T-cell (primary cell): Measurements from ENCODE around the gene POLR2E. TPM values are rescaled to one million over a fixed set of nuclear protein-coding genes. Genes with fewer than 3 reads are reported as not detected.

Experiments
- ATAC-seq, 4 experiments: fragments of 200-7000 bp in 3 of 4; fragments of 150-1000 bp in 1 of 4; cut with Tn5 transposase; replicated peaks in 1 of 4; 1 replicate in 3 of 4; 2 replicates in 1 of 4; pipeline ENCODE4 v1.10.0; 2021; ENCODE audit warnings: moderate library complexity in 3 of 4, mild to moderate bottlenecking in 2 of 4, moderate number of reproducible peaks in 1 of 4
- CTCF ChIA-PET, 2 donors: fragments of 300-600 bp; sonication (Branson Sonifier 250); formaldehyde crosslinking; loops; one replicate each; lab custom pipeline; 2022; ENCODE audit warnings: antibody characterized with exemption in 2 of 2; lab: Charles Lee
- POLR2A ChIA-PET, 2 donors: fragments of 300-600 bp; sonication (Branson Sonifier 250); formaldehyde crosslinking; loops; one replicate each; lab custom pipeline; 2022; ENCODE audit warnings: antibody characterized with exemption in 2 of 2; lab: Charles Lee
- DNase-seq, 35 experiments: peaks; one replicate each; pipeline versions ENCODE4 v3.0.0 to v3.0.0-alpha.2; 2013 to 2023
- H3K27ac ChIP-seq: one replicate; pipeline ENCODE4 v1.5.1; 2013; ENCODE audit warnings: low read length
- H3K27me3 ChIP-seq, 2 experiments: replicated peaks in 1 of 2; 1 replicate in 1 of 2; 2 replicates in 1 of 2; pipeline versions ENCODE4 v1.6.1 to v1.7.0; 2013; ENCODE audit warnings: low read length in 1 of 2, mixed read lengths in 1 of 2; ENCODE audit not compliant: control insufficient read depth in 2 of 2, insufficient read depth in 2 of 2; ENCODE audit errors: extremely low read depth in 1 of 2
- H3K36me3 ChIP-seq, 2 donors: 1 replicate in 1 of 2; 2 replicates in 1 of 2; pipeline versions ENCODE4 v1.6.1 to v1.7.0; 2013; ENCODE audit warnings: low read length in 1 of 2; ENCODE audit not compliant: control insufficient read depth in 2 of 2, insufficient read depth in 1 of 2; ENCODE audit errors: extremely low read depth in 1 of 2
- H3K4me1 ChIP-seq, 2 experiments: 1 replicate in 1 of 2; 2 replicates in 1 of 2; pipeline versions ENCODE4 v1.6.1 to v1.7.0; 2013; ENCODE audit warnings: low read length in 2 of 2, mixed read lengths in 1 of 2; ENCODE audit not compliant: insufficient read depth in 2 of 2, control insufficient read depth in 1 of 2; ENCODE audit errors: extremely low read depth in 1 of 2
- H3K4me3 ChIP-seq, 2 donors: 1 replicate in 1 of 2; 2 replicates in 1 of 2; pipeline versions ENCODE4 v1.5.1 to v1.7.0; 2013; ENCODE audit warnings: mild to moderate bottlenecking in 2 of 2, low read length in 1 of 2, moderate library complexity in 1 of 2; ENCODE audit not compliant: control insufficient read depth in 1 of 2; ENCODE audit errors: extremely low read depth in 1 of 2
- H3K9me3 ChIP-seq: 2 replicates; pipeline ENCODE4 v1.7.0; 2013
- H3K27ac Mint-ChIP-seq, 2 donors: one replicate each; pipeline ENCODE4 v1.8.0; 2020 to 2021; ENCODE audit warnings: mild to moderate bottlenecking in 2 of 2, mixed read lengths in 2 of 2
- H3K27me3 Mint-ChIP-seq, 2 donors: one replicate each; pipeline ENCODE4 v1.8.0; 2021 to 2022; ENCODE audit warnings: mixed read lengths in 2 of 2
- H3K36me3 Mint-ChIP-seq: one replicate; pipeline ENCODE4 v1.8.0; 2021; ENCODE audit warnings: mixed read lengths
- H3K4me1 Mint-ChIP-seq, 3 donors: one replicate each; pipeline ENCODE4 v1.8.0; 2020 to 2022; ENCODE audit warnings: mixed read lengths in 3 of 3, mild to moderate bottlenecking in 1 of 3
- H3K4me3 Mint-ChIP-seq, 3 donors: one replicate each; pipeline ENCODE4 v1.8.0; 2020 to 2022; ENCODE audit warnings: mild to moderate bottlenecking in 3 of 3, mixed read lengths in 3 of 3, moderate library complexity in 3 of 3
- H3K9me3 Mint-ChIP-seq, 3 donors: one replicate each; pipeline ENCODE4 v1.8.0; 2020 to 2022; ENCODE audit warnings: mixed read lengths in 3 of 3
- WGBS: methylation state at CpG from one replicate; pipeline ENCODE4 v1.1.5; 2013; ENCODE audit warnings: missing lambda C conversion rate; ENCODE audit not compliant: insufficient coverage; 5-methylcytosine and 5-hydroxymethylcytosine counted together
- total RNA-seq, 35 experiments: library from RNA in 6 of 35; stranded (reverse) in 6 of 35; fragments of 120-200 nt in 1 of 35; gene quantifications; one replicate each; pipeline versions ENCODE4 v1.2.1 to v1.2.4 and lab custom pipeline; 2013 to 2026

The POLR2E gene
- total RNA-seq, 5 donors from 2014 or later (not counting 1 experiment from before 2014, with no cell fraction given), result 75.7 to 119 (median 101) TPM

DNA sequence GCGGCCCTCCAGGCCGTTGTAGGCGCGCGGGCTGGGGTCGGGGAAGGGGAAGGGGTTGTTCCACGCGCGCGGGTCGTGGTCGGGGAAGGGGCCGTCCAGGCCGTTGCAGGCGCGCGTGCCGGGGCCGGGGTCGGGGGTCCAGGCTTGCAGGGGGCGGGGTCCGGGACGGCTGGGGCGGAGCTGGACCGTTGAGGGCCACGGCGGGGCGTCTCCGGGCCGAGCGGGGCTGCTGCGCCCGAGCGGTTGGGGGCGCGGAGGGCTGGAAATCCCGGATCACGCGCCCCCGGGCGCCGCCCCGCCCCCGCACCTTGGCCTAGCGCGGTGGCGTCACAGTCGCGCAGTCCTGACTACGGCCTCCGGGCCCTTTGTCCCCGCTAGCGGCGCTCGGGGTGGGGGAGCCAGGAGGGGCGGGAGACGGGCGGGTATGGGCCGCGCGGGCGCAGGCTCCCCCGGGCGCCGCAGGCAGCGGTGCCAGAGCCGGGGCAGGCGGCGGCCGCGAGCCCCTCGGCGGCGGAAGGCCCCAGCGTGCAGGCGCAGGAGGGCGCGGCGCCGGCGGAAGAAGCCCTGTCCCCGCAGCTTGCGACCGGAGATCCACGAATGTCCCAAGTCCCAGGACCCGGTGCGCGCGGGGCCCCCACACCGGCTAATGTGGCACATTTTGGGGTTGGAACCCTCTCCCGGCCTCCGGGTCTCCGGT lies 9.3 kb upstream of the POLR2E start:
- WGBS, result under 1% methylated on average over 91 of the region's 93 CpGs
- Histone ChIP-seq H3K9me3 (no peaks in the 10 kb centered on the region), H3K27me3 (no peaks in the 10 kb centered on the region), H3K4me1 (peaks cover 8 to 65% of the 10 kb centered on the region in 2 experiments), H3K27ac (peak overlapping the region; percentile 78), H3K4me3 (peak overlapping the region; percentile 74), H3K36me3 (peaks cover 0 to 9% of the 10 kb centered on the region in 2 donors)
- peaks cover 25 to 40% (median 35%) of the 10 kb centered on the region in 3 donors for H3K4me1 Mint-ChIP-seq
- ChIA-PET CTCF (no interaction called here), POLR2A (interaction anchor here (0.7 to 1.1 kb wide), 4 partner anchors 13 to 179 kb away, joined by 3 to 4 read pairs (median 3); no protein-coding TSS in a partner anchor)
- peak overlapping the region; percentile 49 to 83 for H3K27ac Mint-ChIP-seq
- no peaks in the 10 kb centered on the region for H3K36me3 Mint-ChIP-seq
- peak; percentile 40 to 86 (median 61) for DNase-seq
- ATAC-seq, result peak; percentile 53 to 57 (median 56)
- no peaks in the 10 kb centered on the region for H3K9me3 Mint-ChIP-seq
- H3K4me3 Mint-ChIP-seq, result peak overlapping the region; percentile 72 to 77 (median 74)
- no peaks in the 10 kb centered on the region for H3K27me3 Mint-ChIP-seq

DNA sequence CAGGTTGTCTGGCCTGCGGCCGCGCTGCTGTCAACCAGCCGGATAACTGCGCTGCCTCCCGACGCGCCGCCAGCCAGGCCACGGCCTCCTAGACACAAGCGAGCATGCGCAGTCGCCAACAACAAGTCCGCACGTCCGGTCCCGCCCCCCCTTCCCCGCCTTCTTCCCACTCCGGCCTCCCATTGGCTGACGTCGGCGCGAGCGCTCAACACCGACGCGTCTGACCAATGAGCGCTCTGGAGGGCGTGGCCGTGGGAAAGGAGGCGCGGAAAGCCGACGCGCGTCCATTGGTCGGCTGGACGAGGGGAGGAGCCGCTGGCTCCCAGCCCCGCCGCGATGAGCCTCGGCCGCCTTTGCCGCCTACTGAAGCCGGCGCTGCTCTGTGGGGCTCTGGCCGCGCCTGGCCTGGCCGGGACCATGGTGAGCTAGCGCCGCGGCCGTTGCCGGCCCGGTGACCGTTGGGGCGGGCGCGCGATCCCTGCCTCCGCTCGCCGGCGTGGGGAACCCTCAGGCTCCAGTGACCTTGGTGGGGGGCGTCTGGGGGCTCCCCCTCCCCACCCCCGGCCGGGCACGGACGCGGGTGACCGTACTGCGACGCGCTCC lies 8.6 kb upstream of the POLR2E start, which contains the start of gene GPX4:
Gene GPX4, plus strand, starts transcription at position 287 of the 603 bp plus-strand sequence. Its CDS starts 50 bp downstream, at position 337.
- H3K27ac ChIP-seq, result peak within 1 kb of the TSS; percentile 79
- peaks cover 0 to 9% of the 10 kb centered on the region in 2 donors for H3K36me3 ChIP-seq
- H3K9me3 ChIP-seq, result no peaks in the 10 kb centered on the region
- peaks cover 8 to 70% of the 10 kb centered on the region in 2 experiments for H3K4me1 ChIP-seq
- Mint-ChIP-seq H3K4me1 (peaks cover 30 to 46% (median 39%) of the 10 kb centered on the region in 3 donors), H3K27me3 (no peaks in the 10 kb centered on the region), H3K9me3 (no peaks in the 10 kb centered on the region), H3K27ac (peak within 1 kb of the TSS; percentile 89 to 93), H3K4me3 (peak within 1 kb of the TSS; percentile 72 to 77 (median 74)), H3K36me3 (no peaks in the 10 kb centered on the region)
- no peaks in the 10 kb centered on the region for H3K27me3 ChIP-seq
- H3K4me3 ChIP-seq, result peak within 1 kb of the TSS; percentile 74
- ChIA-PET POLR2A (interaction anchor here (0.7 to 1.1 kb wide), 3 partner anchors 13 to 180 kb away, joined by 3 read pairs; no protein-coding TSS in a partner anchor), CTCF (no interaction called here)
- WGBS, result 0% methylated on average over 65 of the region's 75 CpGs
- ATAC-seq (peak; percentile 86 to 90 (median 88)), DNase-seq (peak; percentile 94 to 100 (median 98))

DNA sequence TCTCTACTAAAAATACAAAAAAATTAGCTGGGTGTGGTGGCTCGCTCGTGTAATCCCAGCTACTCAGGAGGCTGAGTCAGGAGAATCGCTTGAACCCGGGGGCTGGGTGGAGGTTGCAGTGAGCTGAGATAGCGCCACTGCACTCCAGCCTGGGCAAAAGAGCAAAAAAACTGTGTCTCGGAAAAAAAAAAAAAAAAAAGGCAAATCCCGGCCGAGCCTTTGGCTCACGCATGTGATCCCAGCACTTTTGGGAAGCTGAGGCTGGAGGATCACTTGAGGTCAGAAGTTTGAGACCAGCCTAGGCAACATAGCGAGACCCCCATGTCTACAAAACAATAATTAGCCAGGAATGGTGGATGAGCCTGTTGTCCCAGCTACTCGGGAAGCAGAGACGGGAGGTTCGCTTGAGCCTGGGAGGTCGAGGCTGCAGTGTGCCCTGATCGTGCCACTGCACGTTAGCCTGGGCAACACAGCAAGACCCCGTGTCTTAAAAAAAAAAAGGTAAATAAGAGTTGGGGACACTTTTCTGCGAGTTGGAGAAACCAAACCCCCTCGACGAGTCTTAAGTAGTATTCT lies 8.0 kb upstream of the POLR2E start:
- peaks cover 35 to 49% (median 42%) of the 10 kb centered on the region in 3 donors for H3K4me1 Mint-ChIP-seq
- POLR2A ChIA-PET, result interaction anchor here (0.6 to 0.7 kb wide), 3 partner anchors 33 to 66 kb away, joined by 3 to 7 read pairs (median 4); no protein-coding TSS in a partner anchor
- peak overlapping the region; percentile 69 to 72 (median 72) for H3K4me3 Mint-ChIP-seq
- Histone ChIP-seq H3K27ac (peak overlapping the region; percentile 79), H3K9me3 (no peaks in the 10 kb centered on the region), H3K4me3 (peak overlapping the region in 1 of 2 donors; percentile 24), H3K27me3 (no peaks in the 10 kb centered on the region), H3K36me3 (peaks cover 0 to 9% of the 10 kb centered on the region in 2 donors), H3K4me1 (peaks cover 8 to 72% of the 10 kb centered on the region in 2 experiments)
- H3K27me3 Mint-ChIP-seq, result no peaks in the 10 kb centered on the region
- CTCF ChIA-PET, result interaction anchor here in 1 of 2 donors (1.2 kb wide), 1 partner anchor 89 kb away, joined by 3 read pairs; no protein-coding TSS in a partner anchor
- ATAC-seq (no peak), DNase-seq (no peak)
- no peaks in the 10 kb centered on the region for H3K9me3 Mint-ChIP-seq
- H3K27ac Mint-ChIP-seq, result peak overlapping the region; percentile 89 to 93
- H3K36me3 Mint-ChIP-seq, result no peaks in the 10 kb centered on the region
- WGBS, result 43% methylated on average over 13 of the region's 20 CpGs

DNA sequence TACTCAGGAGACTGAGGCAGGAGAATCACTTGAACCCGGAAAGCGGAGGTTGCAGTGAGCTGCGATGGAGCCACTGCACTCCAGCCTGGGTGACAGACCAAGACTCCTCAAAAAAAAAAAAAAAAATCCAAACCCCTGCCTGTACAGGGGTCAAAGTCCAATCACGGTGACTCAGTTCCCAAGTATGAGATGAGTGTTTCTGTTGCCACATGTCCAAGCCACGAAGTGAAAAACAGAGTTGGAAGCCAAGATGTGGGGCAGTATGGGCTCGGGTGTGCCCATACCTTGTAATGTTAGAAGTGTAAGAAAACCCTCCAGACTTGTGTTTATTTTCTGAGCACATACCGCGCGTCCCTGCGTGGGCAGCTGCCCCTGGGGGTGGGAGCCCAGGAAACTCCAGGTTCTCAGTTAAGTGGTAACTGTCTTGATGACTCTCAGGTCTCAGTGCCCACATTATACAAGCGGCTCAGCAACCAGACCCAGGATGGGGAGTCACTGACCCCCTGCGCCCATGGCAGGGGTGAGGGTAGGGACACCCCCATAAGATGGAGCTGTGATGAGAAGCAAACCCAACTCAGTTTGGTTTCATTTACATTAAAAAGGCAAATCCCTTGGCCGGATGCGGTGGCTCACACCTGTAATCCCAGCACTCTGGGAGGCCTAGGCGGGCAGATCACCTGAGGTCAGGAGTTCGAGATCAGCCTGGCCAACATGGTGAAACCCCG lies 7.4 kb upstream of the POLR2E start:
- peaks cover 0 to 9% of the 10 kb centered on the region in 2 donors for H3K36me3 ChIP-seq
- ChIA-PET POLR2A (interaction anchor here (0.6 to 0.7 kb wide), 3 partner anchors 33 to 66 kb away, joined by 3 to 7 read pairs (median 4); no protein-coding TSS in a partner anchor), CTCF (interaction anchor here in 1 of 2 donors (1.2 kb wide), 1 partner anchor 90 kb away, joined by 3 read pairs; no protein-coding TSS in a partner anchor)
- Mint-ChIP-seq H3K9me3 (no peaks in the 10 kb centered on the region), H3K36me3 (no peaks in the 10 kb centered on the region), H3K27ac (peak overlapping the region; percentile 89 to 93), H3K4me3 (peak overlapping the region in 2 of 3 donors; percentile 72), H3K27me3 (no peaks in the 10 kb centered on the region), H3K4me1 (peaks cover 41 to 53% (median 45%) of the 10 kb centered on the region in 3 donors)
- H3K4me1 ChIP-seq, result peaks cover 8 to 75% of the 10 kb centered on the region in 2 experiments
- no peak for ATAC-seq
- H3K4me3 ChIP-seq, result no peak overlapping the region
- H3K9me3 ChIP-seq, result no peaks in the 10 kb centered on the region
- peak overlapping the region; percentile 79 for H3K27ac ChIP-seq
- DNase-seq, result peak in 1 of 35 experiments; percentile 48
- WGBS, result 23% methylated on average over 5 of the region's 17 CpGs
- H3K27me3 ChIP-seq, result no peaks in the 10 kb centered on the region

DNA sequence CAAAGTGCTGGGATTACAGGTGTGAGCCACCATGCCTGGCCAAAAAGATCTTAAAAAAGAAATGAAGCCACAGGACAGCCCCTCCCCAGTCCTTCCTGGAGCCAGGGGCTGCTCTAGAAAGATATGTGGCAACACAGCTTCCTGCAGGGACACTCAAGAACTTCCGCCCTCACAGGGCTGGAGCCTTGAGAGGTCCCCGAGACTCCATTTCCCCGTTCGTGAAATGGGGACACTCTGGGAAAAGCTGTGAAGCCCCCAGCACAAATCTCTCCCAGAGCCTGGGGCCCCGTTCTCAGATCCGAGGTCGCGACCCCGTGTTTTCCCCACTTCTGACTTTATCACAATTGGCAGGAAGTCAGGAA lies 6.1 kb upstream of the POLR2E start:
- Histone ChIP-seq H3K27me3 (no peaks in the 10 kb centered on the region), H3K4me1 (peaks cover 10 to 73% of the 10 kb centered on the region in 2 experiments), H3K36me3 (peaks cover 0 to 2% of the 10 kb centered on the region in 2 donors), H3K4me3 (peak overlapping the region in 1 of 2 donors; percentile 64), H3K9me3 (no peaks in the 10 kb centered on the region), H3K27ac (peak overlapping the region; percentile 67)
- H3K27me3 Mint-ChIP-seq, result no peaks in the 10 kb centered on the region
- H3K4me3 Mint-ChIP-seq, result peak overlapping the region in 2 of 3 donors; percentile 53 to 67
- ATAC-seq (no peak), DNase-seq (peak in 1 of 35 experiments; percentile 43)
- POLR2A ChIA-PET, result interaction anchor here (0.6 kb wide), 2 partner anchors 27 to 794 kb away, joined by 3 to 5 read pairs; no protein-coding TSS in a partner anchor
- peak overlapping the region; percentile 82 to 86 for H3K27ac Mint-ChIP-seq
- CTCF ChIA-PET, result no interaction called here
- H3K36me3 Mint-ChIP-seq, result no peaks in the 10 kb centered on the region
- H3K9me3 Mint-ChIP-seq, result no peaks in the 10 kb centered on the region
- WGBS, result 36% methylated on average over 9 of the region's 9 CpGs
- H3K4me1 Mint-ChIP-seq, result peaks cover 42 to 54% (median 44%) of the 10 kb centered on the region in 3 donors
